PC-9 (cell line): ENCODE measurements around the gene NFKB1. TPM values are rescaled to one million over a fixed set of nuclear protein-coding genes. Genes with fewer than 3 reads are reported as not detected.

ENCODE experiments used
- BruUV-seq: library from RNA; stranded (reverse); fragments of 400-500 nt; replicated peaks from 2 replicates; lab custom pipeline; 2021; lab: Mats Ljungman, UMichigan
- CTCF ChIA-PET: fragments of 300-600 bp; sonication (Branson Sonifier 250); formaldehyde crosslinking; loops from one replicate; lab custom pipeline; 2022; ENCODE audit warnings: antibody characterized with exemption; lab: Charles Lee
- POLR2A ChIA-PET: fragments of 300-600 bp; sonication (Branson Sonifier 250); formaldehyde crosslinking; loops from one replicate; lab custom pipeline; 2022; ENCODE audit warnings: antibody characterized with exemption; ENCODE audit not compliant: unreplicated experiment; lab: Charles Lee
- DNase-seq, 2 experiments: peaks; one replicate each; pipeline versions ENCODE4 v3.0.0 to v3.0.0-alpha.2; 2015 to 2022; ENCODE audit warnings: mixed read lengths in 1 of 2
- H2AFZ ChIP-seq: fragments of 200-600 bp; sonication (generic); 2 replicates; pipeline ENCODE4 v1.8.1; 2017; ENCODE audit warnings: antibody characterized with exemption
- H3F3A ChIP-seq: fragments of 200-600 bp; sonication (generic); 2 replicates; pipeline ENCODE4 v1.8.1; 2017; ENCODE audit warnings: antibody characterized with exemption, mild to moderate bottlenecking, low read depth; ENCODE audit not compliant: insufficient read depth
- H3K27ac ChIP-seq: fragments of 200-600 bp; sonication (generic); 2 replicates; pipeline ENCODE4 v1.6.1; 2016; ENCODE audit warnings: mixed run types
- H3K27me3 ChIP-seq: fragments of 200-600 bp; sonication (generic); 2 replicates; pipeline ENCODE4 v1.6.1; 2016; ENCODE audit warnings: low read depth, mixed run types; ENCODE audit not compliant: insufficient read depth
- H3K36me3 ChIP-seq: fragments of 200-600 bp; sonication (generic); 2 replicates; pipeline ENCODE4 v1.6.1; 2016; ENCODE audit warnings: low read depth, mixed run types
- H3K4me1 ChIP-seq: fragments of 200-600 bp; sonication (generic); replicated peaks from 2 replicates; pipeline ENCODE4 v1.6.1; 2016; ENCODE audit warnings: mixed run types; ENCODE audit not compliant: insufficient read depth
- H3K4me2 ChIP-seq: fragments of 200-600 bp; sonication (generic); 2 replicates; pipeline ENCODE4 v1.6.1; 2017; ENCODE audit warnings: mixed run types
- H3K4me3 ChIP-seq: fragments of 200-600 bp; sonication (generic); 2 replicates; pipeline ENCODE4 v1.6.1; 2016; ENCODE audit warnings: mixed run types
- H3K79me2 ChIP-seq: fragments of 200-600 bp; sonication (generic); 2 replicates; pipeline ENCODE4 v1.6.1; 2017; ENCODE audit warnings: low read depth, mixed run types
- H3K9me2 ChIP-seq: fragments of 200-600 bp; sonication (generic); 2 replicates; pipeline ENCODE4 v1.8.1; 2017; ENCODE audit warnings: mild to moderate bottlenecking; ENCODE audit not compliant: insufficient read depth
- H3K9me3 ChIP-seq: fragments of 200-600 bp; sonication (generic); 2 replicates; pipeline ENCODE4 v1.8.1; 2016; ENCODE audit warnings: low read depth; ENCODE audit not compliant: insufficient read depth
- H4K20me1 ChIP-seq: fragments of 200-600 bp; sonication (generic); 2 replicates; pipeline ENCODE4 v1.8.1; 2017; ENCODE audit not compliant: insufficient read depth
- EZH2 ChIP-seq: fragments of 200-600 bp; sonication (generic); IDR thresholded peaks from 2 replicates; pipeline ENCODE4 v1.8.0; 2017; ENCODE audit warnings: antibody characterized with exemption, low read depth
- intact Hi-C: fragments of 100-400 bp; cut with micrococcal nuclease; formaldehyde crosslinking; loops from one replicate; pipeline ENCODE4 v1.10.0; 2022; ENCODE audit not compliant: unreplicated experiment
- total RNA-seq: library from RNA; stranded (reverse); gene quantifications from 2 replicates; pipeline ENCODE4 v1.2.3, GENCODE V29; 2021
- TF ChIP-seq, protein P1 (sequence below): fragments of 200-600 bp; sonication (generic); conservative IDR thresholded peaks from 2 replicates; pipeline ENCODE4 v1.6.1; 2017; ENCODE audit warnings: mixed run types, antibody characterized with exemption, mild to moderate bottlenecking, moderate library complexity

Gene NFKB1
- total RNA-seq, 1 experiment from 2014 or later: 11.6 TPM

- DNase-seq: no peak
- Histone ChIP-seq H3K4me3 (no peak overlapping the region), H4K20me1 (no peaks in the 10 kb centered on the region), H3K4me2 (no peak overlapping the region), H3K36me3 (no peaks in the 10 kb centered on the region), H3K4me1 (no peaks in the 10 kb centered on the region), H3F3A (no peaks in the 10 kb centered on the region), H3K27ac (no peak overlapping the region), H3K27me3 (no peaks in the 10 kb centered on the region), H3K79me2 (no peaks in the 10 kb centered on the region), H2AFZ (no peak overlapping the region), H3K9me3 (no peaks in the 10 kb centered on the region), H3K9me2 (no peaks in the 10 kb centered on the region)
- TF ChIP-seq, protein P1, sequence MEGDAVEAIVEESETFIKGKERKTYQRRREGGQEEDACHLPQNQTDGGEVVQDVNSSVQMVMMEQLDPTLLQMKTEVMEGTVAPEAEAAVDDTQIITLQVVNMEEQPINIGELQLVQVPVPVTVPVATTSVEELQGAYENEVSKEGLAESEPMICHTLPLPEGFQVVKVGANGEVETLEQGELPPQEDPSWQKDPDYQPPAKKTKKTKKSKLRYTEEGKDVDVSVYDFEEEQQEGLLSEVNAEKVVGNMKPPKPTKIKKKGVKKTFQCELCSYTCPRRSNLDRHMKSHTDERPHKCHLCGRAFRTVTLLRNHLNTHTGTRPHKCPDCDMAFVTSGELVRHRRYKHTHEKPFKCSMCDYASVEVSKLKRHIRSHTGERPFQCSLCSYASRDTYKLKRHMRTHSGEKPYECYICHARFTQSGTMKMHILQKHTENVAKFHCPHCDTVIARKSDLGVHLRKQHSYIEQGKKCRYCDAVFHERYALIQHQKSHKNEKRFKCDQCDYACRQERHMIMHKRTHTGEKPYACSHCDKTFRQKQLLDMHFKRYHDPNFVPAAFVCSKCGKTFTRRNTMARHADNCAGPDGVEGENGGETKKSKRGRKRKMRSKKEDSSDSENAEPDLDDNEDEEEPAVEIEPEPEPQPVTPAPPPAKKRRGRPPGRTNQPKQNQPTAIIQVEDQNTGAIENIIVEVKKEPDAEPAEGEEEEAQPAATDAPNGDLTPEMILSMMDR: no peak
- no peak for TF ChIP-seq EZH2
- BruUV-seq: no TSS peak
- POLR2A ChIA-PET: no interaction called here
- CTCF ChIA-PET: no interaction called here
- intact Hi-C loops: no loop called here
Measured at GRCh38 chr4:102546635-102547034, 45.5 kb downstream of the NFKB1 start.

DNA sequence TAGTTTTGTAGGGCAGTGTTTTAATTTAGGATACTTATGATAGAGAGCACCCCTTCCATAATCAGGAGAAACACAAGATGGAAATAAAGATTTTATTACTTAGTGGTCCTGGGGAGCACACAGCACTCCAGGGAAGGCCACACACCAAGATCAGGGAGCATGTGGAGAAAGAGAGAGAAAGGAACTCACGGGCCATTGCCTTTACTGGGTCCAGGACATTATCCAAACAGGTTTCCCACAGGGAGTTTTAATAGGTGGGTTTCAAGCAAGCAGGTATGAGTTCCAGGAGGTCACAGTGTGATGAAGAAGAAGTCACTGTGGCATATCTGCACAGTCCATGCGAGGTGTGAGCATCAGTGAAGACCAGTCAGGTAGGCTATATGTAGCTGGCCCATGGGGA, 46.8 kb downstream of the NFKB1 start:
- Histone ChIP-seq H3K36me3 (no peaks in the 10 kb centered on the region), H4K20me1 (no peaks in the 10 kb centered on the region), H3K9me2 (no peaks in the 10 kb centered on the region), H3K4me1 (no peaks in the 10 kb centered on the region), H3K27ac (no peak overlapping the region), H3K79me2 (no peaks in the 10 kb centered on the region), H3K9me3 (no peaks in the 10 kb centered on the region), H3K4me3 (no peak overlapping the region), H2AFZ (no peak overlapping the region), H3F3A (no peaks in the 10 kb centered on the region), H3K4me2 (no peak overlapping the region), H3K27me3 (no peaks in the 10 kb centered on the region)
- DNase-seq: no peak
- intact Hi-C loops: no loop called here
- ChIA-PET CTCF (no interaction called here), POLR2A (no interaction called here)
- no TSS peak for BruUV-seq
- no peak for TF ChIP-seq EZH2
- TF ChIP-seq, protein P1: no peak

- Histone ChIP-seq H3K4me2 (no peak overlapping the region), H4K20me1 (no peaks in the 10 kb centered on the region), H3K36me3 (no peaks in the 10 kb centered on the region), H3K27ac (no peak overlapping the region), H3K4me3 (no peak overlapping the region), H2AFZ (no peak overlapping the region), H3K4me1 (no peaks in the 10 kb centered on the region), H3K79me2 (no peaks in the 10 kb centered on the region), H3K9me2 (no peaks in the 10 kb centered on the region), H3K9me3 (no peaks in the 10 kb centered on the region), H3F3A (no peaks in the 10 kb centered on the region), H3K27me3 (no peaks in the 10 kb centered on the region)
- ChIA-PET CTCF (no interaction called here), POLR2A (no interaction called here)
- no peak for DNase-seq
- BruUV-seq: no TSS peak
- intact Hi-C loops: no loop called here
- TF ChIP-seq, protein P1: no peak
- no peak for TF ChIP-seq EZH2
Measured at GRCh38 chr4:102551958-102552565, 50.9 kb downstream of the NFKB1 start.
